GM12874 (cell line): ENCODE measurements around the gene VAV2.
A peak's percentile ranks its signal among the peaks of the same experiment; 100 is the strongest.

ENCODE experiments used
- CTCF ChIP-seq: IDR thresholded peaks from 2 replicates; pipeline ENCODE4 v1.5.1; 2011; ENCODE audit warnings: low read depth, mild to moderate bottlenecking, control low read depth, low read length, moderate library complexity; ENCODE audit not compliant: insufficient read depth

Gene VAV2

GRCh38 chr9:133998915-133999595 lies 6.9 kb upstream of the VAV2 start:
- no peak for TF ChIP-seq CTCF

GRCh38 chr9:133997584-133997983 lies 5.5 kb upstream of the VAV2 start:
- no peak for TF ChIP-seq CTCF

GRCh38 chr9:133996531-133997520 lies 4.7 kb upstream of the VAV2 start:
- TF ChIP-seq CTCF: no peak

GRCh38 chr9:133995012-133995896 lies 3.1 kb upstream of the VAV2 start:
- TF ChIP-seq CTCF: peak; percentile 51

- peak; percentile 98 for TF ChIP-seq CTCF
Measured at GRCh38 chr9:133994353-133995011, 2.4 kb upstream of the VAV2 start.

GRCh38 chr9:133993635-133994253 lies 1.6 kb upstream of the VAV2 start:
- TF ChIP-seq CTCF: no peak
